Keratinocyte (primary cell): ENCODE measurements around the gene FBLN5. TPM values are rescaled to one million over a fixed set of nuclear protein-coding genes. Genes with fewer than 3 reads are reported as not detected.

ENCODE experiments used
- DNase-seq: peaks from one replicate; pipeline ENCODE4 v3.0.0-alpha.2; 2011; ENCODE audit warnings: low read depth, missing footprints, low spot score
- FAIRE-seq: peaks from 2 replicates; lab custom pipeline; 2011; peaks lifted over from hg19 to GRCh38; lab: Jason Lieb, UNC
- H2AFZ ChIP-seq: 2 replicates; pipeline ENCODE4 v1.6.0; 2012; ENCODE audit warnings: low read length, control low read depth, inconsistent platforms; ENCODE audit not compliant: control insufficient read depth
- H3K27ac ChIP-seq: 2 replicates; pipeline ENCODE4 v1.5.1; 2011; ENCODE audit warnings: low read length; ENCODE audit not compliant: control insufficient read depth, insufficient read depth
- H3K27me3 ChIP-seq: 3 replicates; pipeline ENCODE4 v1.6.0; 2011; ENCODE audit warnings: low read length; ENCODE audit not compliant: control insufficient read depth, insufficient read depth; ENCODE audit errors: extremely low read depth
- H3K36me3 ChIP-seq, 2 experiments: 2 replicates in 1 of 2; 3 replicates in 1 of 2; pipeline ENCODE4 v1.5.1; 2011; ENCODE audit warnings: low read length in 2 of 2, mild to moderate bottlenecking in 1 of 2; ENCODE audit not compliant: control insufficient read depth in 2 of 2, insufficient read depth in 2 of 2; ENCODE audit errors: extremely low read depth in 1 of 2
- H3K4me1 ChIP-seq: 3 replicates; pipeline ENCODE4 v1.5.1; 2011; ENCODE audit warnings: low read length; ENCODE audit not compliant: control insufficient read depth, insufficient read depth; ENCODE audit errors: extremely low read depth
- H3K4me2 ChIP-seq: 3 replicates; pipeline ENCODE4 v1.6.0; 2011; ENCODE audit warnings: low read depth, low read length; ENCODE audit not compliant: control insufficient read depth, insufficient read depth; ENCODE audit errors: extremely low read depth
- H3K4me3 ChIP-seq, 3 experiments: fragments of 200-600 bp in 1 of 3; sonication (generic) in 1 of 3; 2 replicates in 2 of 3; 3 replicates in 1 of 3; pipeline ENCODE4 v1.5.1; 2011 to 2016; ENCODE audit warnings: low read length in 3 of 3, mild to moderate bottlenecking in 3 of 3, control low read depth in 2 of 3, inconsistent platforms in 1 of 3, low read depth in 1 of 3, mixed read lengths in 1 of 3, mixed run types in 1 of 3, moderate library complexity in 1 of 3; ENCODE audit not compliant: control insufficient read depth in 2 of 3, insufficient read depth in 2 of 3; ENCODE audit errors: extremely low read depth in 1 of 3
- H3K79me2 ChIP-seq: 2 replicates; pipeline ENCODE4 v1.6.0; 2012; ENCODE audit warnings: low read length; ENCODE audit not compliant: control insufficient read depth, insufficient read depth
- H3K9ac ChIP-seq: 3 replicates; pipeline ENCODE4 v1.6.0; 2011; ENCODE audit warnings: low read length; ENCODE audit not compliant: control insufficient read depth, insufficient read depth; ENCODE audit errors: extremely low read depth
- H3K9me1 ChIP-seq: 3 replicates; pipeline ENCODE4 v1.6.0; 2011; ENCODE audit warnings: low read length; ENCODE audit not compliant: control insufficient read depth, insufficient read depth; ENCODE audit errors: extremely low read depth
- H3K9me3 ChIP-seq: 2 replicates; pipeline ENCODE4 v1.5.1; 2012; ENCODE audit warnings: low read depth, low read length; ENCODE audit not compliant: control insufficient read depth
- H4K20me1 ChIP-seq: 3 replicates; pipeline ENCODE4 v1.6.0; 2011; ENCODE audit warnings: low read length; ENCODE audit not compliant: control insufficient read depth, insufficient read depth; ENCODE audit errors: extremely low read depth
- EZH2 ChIP-seq: IDR thresholded peaks from one replicate; pipeline ENCODE4 v1.6.1; 2012; ENCODE audit warnings: inconsistent platforms, mild to moderate bottlenecking, low read length, moderate library complexity
- dilution Hi-C: fragments of 300-500 bp; cut with MboI; formaldehyde crosslinking; loops from one replicate; pipeline ENCODE4 v1.7.0; 2020; ENCODE audit warnings: low sequenced_read_pairs; ENCODE audit not compliant: extremely low pct_ligation_motif_present
- polyA plus RNA-seq, 5 experiments: library from polyadenylated mRNA; depleted of rRNA in 3 of 5; stranded (reverse) in 3 of 5; stranded (forward) in 1 of 5; unstranded in 1 of 5; fragments of >200 nt; gene quantifications; 1 replicate in 1 of 5; 2 replicates in 3 of 5; 3 replicates in 1 of 5; pipeline versions ENCODE4 v1.2.1 to v1.2.3, GENCODE V29; 2011 to 2012; ENCODE audit warnings: missing spikeins in 2 of 5, low read depth in 1 of 5, low replicate concordance in 1 of 5
- TF ChIP-seq, protein P1 (sequence below), 3 experiments: IDR thresholded peaks in 1 of 3; conservative IDR thresholded peaks in 1 of 3; optimal IDR thresholded peaks in 1 of 3; 2 replicates in 2 of 3; 3 replicates in 1 of 3; pipeline versions ENCODE3 to v1.5.1; 2011; ENCODE audit warnings: low read length in 3 of 3, mild to moderate bottlenecking in 3 of 3, moderate library complexity in 2 of 3, control low read depth in 1 of 3, inconsistent platforms in 1 of 3; ENCODE audit not compliant: insufficient read depth in 2 of 3; ENCODE audit errors: extremely low read depth in 1 of 3

Gene FBLN5
- polyA plus RNA-seq, 1 donor (not counting 4 experiments of a cell fraction or from before 2014, with no cell fraction given) = 0.10 TPM

DNA sequence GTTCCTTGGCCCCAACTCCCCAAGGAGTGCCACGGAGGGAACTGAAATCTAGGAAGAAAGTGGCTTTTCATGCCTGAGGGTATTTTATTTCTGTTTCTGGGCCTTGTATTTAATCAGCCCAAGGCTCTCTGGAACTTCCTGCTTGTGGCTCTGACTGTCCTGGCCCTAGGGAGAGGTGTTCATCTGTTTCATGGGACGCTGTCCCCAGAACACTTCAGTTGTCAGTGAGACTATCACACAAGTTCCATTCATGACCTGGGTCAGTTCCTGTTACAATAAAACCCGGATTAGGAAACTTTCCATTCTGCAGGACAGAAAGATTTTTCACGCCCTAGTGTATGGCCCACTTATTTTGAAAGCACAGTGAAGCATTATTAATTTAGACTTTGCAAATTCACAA is 61.7 kb downstream of the FBLN5 start:
- H3K4me3 ChIP-seq = no peak overlapping the region
- H3K9me1 ChIP-seq = no peaks in the 10 kb centered on the region
- H3K4me2 ChIP-seq = no peak overlapping the region
- no peak overlapping the region for H3K9ac ChIP-seq
- TF ChIP-seq EZH2 = no peak
- TF ChIP-seq, protein P1, sequence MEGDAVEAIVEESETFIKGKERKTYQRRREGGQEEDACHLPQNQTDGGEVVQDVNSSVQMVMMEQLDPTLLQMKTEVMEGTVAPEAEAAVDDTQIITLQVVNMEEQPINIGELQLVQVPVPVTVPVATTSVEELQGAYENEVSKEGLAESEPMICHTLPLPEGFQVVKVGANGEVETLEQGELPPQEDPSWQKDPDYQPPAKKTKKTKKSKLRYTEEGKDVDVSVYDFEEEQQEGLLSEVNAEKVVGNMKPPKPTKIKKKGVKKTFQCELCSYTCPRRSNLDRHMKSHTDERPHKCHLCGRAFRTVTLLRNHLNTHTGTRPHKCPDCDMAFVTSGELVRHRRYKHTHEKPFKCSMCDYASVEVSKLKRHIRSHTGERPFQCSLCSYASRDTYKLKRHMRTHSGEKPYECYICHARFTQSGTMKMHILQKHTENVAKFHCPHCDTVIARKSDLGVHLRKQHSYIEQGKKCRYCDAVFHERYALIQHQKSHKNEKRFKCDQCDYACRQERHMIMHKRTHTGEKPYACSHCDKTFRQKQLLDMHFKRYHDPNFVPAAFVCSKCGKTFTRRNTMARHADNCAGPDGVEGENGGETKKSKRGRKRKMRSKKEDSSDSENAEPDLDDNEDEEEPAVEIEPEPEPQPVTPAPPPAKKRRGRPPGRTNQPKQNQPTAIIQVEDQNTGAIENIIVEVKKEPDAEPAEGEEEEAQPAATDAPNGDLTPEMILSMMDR (optimal IDR thresholded peaks at IDR 0.05 in 1 of 3, IDR thresholded peaks at IDR 0.05 in 1 of 3, conservative IDR thresholded peaks at IDR 0.05 in 1 of 3; ENCODE audit: extremely low read depth in 1 of 3, insufficient read depth in 2 of 3, low read length in 3 of 3) = no peak
- no peaks in the 10 kb centered on the region for H3K79me2 ChIP-seq
- H3K4me1 ChIP-seq = no peaks in the 10 kb centered on the region
- DNase-seq = no peak
- no peaks in the 10 kb centered on the region for H4K20me1 ChIP-seq
- no peak for FAIRE-seq
- no peak overlapping the region for H3K27ac ChIP-seq
- dilution Hi-C loops = no loop called here
- no peaks in the 10 kb centered on the region for H3K9me3 ChIP-seq
- no peaks in the 10 kb centered on the region for H3K27me3 ChIP-seq
- no peaks in the 10 kb centered on the region for H3K36me3 ChIP-seq
- H2AFZ ChIP-seq = no peak overlapping the region

DNA sequence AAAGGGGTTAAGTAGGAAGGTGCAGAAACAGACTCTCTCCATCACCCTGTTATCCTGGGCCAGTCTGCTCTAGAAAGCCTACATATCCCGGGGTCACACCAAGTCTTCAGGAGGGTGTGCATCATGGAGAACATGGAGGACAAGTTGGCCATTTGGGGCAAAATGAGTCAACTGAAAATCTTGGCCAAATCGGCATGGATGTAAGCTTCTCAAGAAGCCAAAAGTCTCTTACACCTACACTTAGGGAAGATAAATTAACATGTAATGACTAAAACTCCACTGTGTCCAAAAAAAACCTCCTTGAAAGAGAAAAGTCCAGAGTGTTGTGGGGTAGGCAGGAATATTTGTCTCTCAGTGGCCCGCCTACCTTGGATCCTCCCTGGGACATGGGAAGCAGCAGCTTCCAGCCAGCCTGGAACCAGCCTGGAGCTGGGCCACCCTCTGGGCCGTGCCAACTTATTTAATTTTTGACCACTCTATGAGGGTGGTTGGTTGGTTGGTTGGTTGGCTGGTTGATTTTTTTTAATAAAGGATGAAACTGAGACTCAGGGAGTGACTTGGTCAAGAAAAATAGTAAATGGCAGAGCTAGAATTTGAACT is 62.3 kb downstream of the FBLN5 start:
- H3K9me3 ChIP-seq = no peaks in the 10 kb centered on the region
- no peaks in the 10 kb centered on the region for H3K9me1 ChIP-seq
- FAIRE-seq = no peak
- no peak for DNase-seq
- TF ChIP-seq, protein P1 (optimal IDR thresholded peaks at IDR 0.05 in 1 of 3, IDR thresholded peaks at IDR 0.05 in 1 of 3, conservative IDR thresholded peaks at IDR 0.05 in 1 of 3; ENCODE audit: extremely low read depth in 1 of 3, insufficient read depth in 2 of 3, low read length in 3 of 3) = no peak
- no peak for TF ChIP-seq EZH2
- no peaks in the 10 kb centered on the region for H3K4me1 ChIP-seq
- H4K20me1 ChIP-seq = no peaks in the 10 kb centered on the region
- H3K27ac ChIP-seq = no peak overlapping the region
- no peak overlapping the region for H3K4me3 ChIP-seq
- H3K79me2 ChIP-seq = no peaks in the 10 kb centered on the region
- H3K9ac ChIP-seq = no peak overlapping the region
- dilution Hi-C loops = no loop called here
- H2AFZ ChIP-seq = no peak overlapping the region
- H3K4me2 ChIP-seq = no peak overlapping the region
- no peaks in the 10 kb centered on the region for H3K36me3 ChIP-seq
- H3K27me3 ChIP-seq = no peaks in the 10 kb centered on the region
